PFSK-1 (cell line): Measurements from ENCODE around the gene RGS6.

Source experiments
- FOXP2 ChIP-seq: optimal IDR thresholded peaks from 2 replicates; pipeline ENCODE3; 2011; ENCODE audit warnings: borderline replicate concordance, control low read depth, inconsistent platforms; ENCODE audit not compliant: insufficient read depth; ENCODE audit errors: extremely low read length, extremely low read depth
- POLR2AphosphoS5 ChIP-seq: IDR thresholded peaks from 2 replicates; pipeline ENCODE4 v1.6.1; 2012; ENCODE audit warnings: low read depth, mild to moderate bottlenecking, control low read depth, low read length, moderate library complexity
- REST ChIP-seq, 2 experiments: IDR thresholded peaks; 2 replicates each; pipeline versions ENCODE4 v1.6.1 to v1.8.0; 2011 to 2012; ENCODE audit warnings: low read depth in 2 of 2, low read length in 2 of 2, control low read depth in 1 of 2, inconsistent platforms in 1 of 2, mild to moderate bottlenecking in 1 of 2, moderate library complexity in 1 of 2; ENCODE audit not compliant: insufficient read depth in 1 of 2
- TAF1 ChIP-seq: IDR thresholded peaks from 2 replicates; pipeline ENCODE4 v1.6.1; 2012; ENCODE audit warnings: low read length, control low read depth, borderline replicate concordance; ENCODE audit not compliant: insufficient read depth

- TF ChIP-seq REST (IDR thresholded peaks at IDR 0.05; ENCODE audit: insufficient read depth in 1 of 2, low read depth in 2 of 2, low read length in 2 of 2): no peak
- no peak for TF ChIP-seq POLR2AphosphoS5
- no peak for TF ChIP-seq TAF1
- TF ChIP-seq FOXP2: no peak
Observed at GRCh38 chr14:72366619-72367018, 434.4 kb downstream of the RGS6 start.
